SK-N-SH treated with all-trans-retinoic acid at 6 μM for 48 hours (cell line): ENCODE data around the gene UGT1A1.

Source experiments
- ATAC-seq: fragments of 200-7000 bp; cut with Tn5 transposase; 3 replicates; pipeline ENCODE4 v1.9.1; 2020; ENCODE audit warnings: mild to moderate bottlenecking, moderate library complexity
- ARNTL ChIP-seq: fragments of 450-650 bp; formaldehyde crosslinking; IDR thresholded peaks from 2 replicates; pipeline ENCODE4 v1.5.0; 2020; ENCODE audit warnings: low read depth, mild to moderate bottlenecking, moderate library complexity, borderline replicate concordance
- BACH2 ChIP-seq: fragments of 250-450 bp; sonication (Bioruptor Pico); IDR thresholded peaks from 2 replicates; pipeline ENCODE4 v1.9.0; 2021; ENCODE audit warnings: mild to moderate bottlenecking, borderline replicate concordance
- CREB5 ChIP-seq: fragments of 250-450 bp; sonication (Bioruptor Pico); IDR thresholded peaks from 2 replicates; pipeline ENCODE4 v1.5.1; 2020; ENCODE audit warnings: low read depth, mild to moderate bottlenecking, moderate library complexity
- CSDC2 ChIP-seq: fragments of 250-450 bp; sonication (Bioruptor Pico); IDR thresholded peaks from 2 replicates; pipeline ENCODE4 v1.5.0; 2020; ENCODE audit warnings: mild to moderate bottlenecking, moderate library complexity
- CSRNP3 ChIP-seq: fragments of 250-450 bp; sonication (Bioruptor Pico); IDR thresholded peaks from 2 replicates; pipeline ENCODE4 v1.5.1; 2021; ENCODE audit warnings: mild to moderate bottlenecking, moderate library complexity
- ESRRG ChIP-seq: fragments of 250-450 bp; sonication (Bioruptor Pico); IDR thresholded peaks from 2 replicates; pipeline ENCODE4 v1.6.1; 2021; ENCODE audit warnings: mild to moderate bottlenecking
- GLIS3 ChIP-seq: fragments of 250-450 bp; sonication (Bioruptor Pico); IDR thresholded peaks from 2 replicates; pipeline ENCODE4 v1.5.0; 2020; ENCODE audit warnings: mild to moderate bottlenecking, moderate library complexity
- ISL1 ChIP-seq: fragments of 250-450 bp; sonication (Bioruptor Pico); IDR thresholded peaks from 2 replicates; pipeline ENCODE4 v2.1.2; 2022; ENCODE audit warnings: mild to moderate bottlenecking, moderate library complexity
- OSR1 ChIP-seq: fragments of 250-450 bp; sonication (Bioruptor Pico); IDR thresholded peaks from 2 replicates; pipeline ENCODE4 v1.8.0; 2022; ENCODE audit warnings: moderate library complexity, mild to moderate bottlenecking, inconsistent platforms
- PATZ1 ChIP-seq: fragments of 250-450 bp; sonication (Bioruptor Pico); IDR thresholded peaks from 2 replicates; pipeline ENCODE4 v1.8.0; 2020; ENCODE audit warnings: mild to moderate bottlenecking, moderate library complexity, borderline replicate concordance
- POU6F1 ChIP-seq: fragments of 250-450 bp; sonication (Bioruptor Pico); IDR thresholded peaks from 2 replicates; pipeline ENCODE4 v1.8.0; 2021; ENCODE audit warnings: low read depth, mild to moderate bottlenecking, moderate library complexity, borderline replicate concordance
- PPARA ChIP-seq: fragments of 250-450 bp; sonication (Bioruptor Pico); IDR thresholded peaks from 2 replicates; pipeline ENCODE4 v1.5.0; 2020; ENCODE audit warnings: mild to moderate bottlenecking, borderline replicate concordance
- RARB ChIP-seq: fragments of 250-450 bp; sonication (Bioruptor Pico); IDR thresholded peaks from 2 replicates; pipeline ENCODE4 v1.8.0; 2021; ENCODE audit warnings: mild to moderate bottlenecking, moderate library complexity
- SNAI2 ChIP-seq: fragments of 250-450 bp; sonication (Bioruptor Pico); IDR thresholded peaks from 2 replicates; pipeline ENCODE4 v1.5.0; 2020; ENCODE audit warnings: mild to moderate bottlenecking, moderate library complexity
- TCF4 ChIP-seq: fragments of 250-450 bp; sonication (Bioruptor Pico); IDR thresholded peaks from 2 replicates; pipeline ENCODE4 v1.8.0; 2021; ENCODE audit warnings: mild to moderate bottlenecking, moderate library complexity, borderline replicate concordance
- TOX ChIP-seq: fragments of 250-450 bp; sonication (Bioruptor Pico); IDR thresholded peaks from 2 replicates; pipeline ENCODE4 v1.8.0; 2021; ENCODE audit warnings: mild to moderate bottlenecking, moderate library complexity, borderline replicate concordance
- ZFP30 ChIP-seq: fragments of 450-650 bp; formaldehyde crosslinking; IDR thresholded peaks from 2 replicates; pipeline ENCODE4 v1.5.0; 2022; ENCODE audit warnings: mild to moderate bottlenecking, moderate library complexity
- ZNF70 ChIP-seq: fragments of 450-650 bp; formaldehyde crosslinking; IDR thresholded peaks from 2 replicates; pipeline ENCODE4 v1.5.0; 2020; ENCODE audit warnings: mild to moderate bottlenecking, moderate library complexity
- ZNF8 ChIP-seq: fragments of 450-650 bp; formaldehyde crosslinking; IDR thresholded peaks from 2 replicates; pipeline ENCODE4 v1.5.0; 2020; ENCODE audit warnings: mild to moderate bottlenecking, moderate library complexity

UGT1A1 gene

GRCh38 chr2:233795735-233796171 is 35.7 kb downstream of the UGT1A1 start:
- TF ChIP-seq CREB5 (CRISPR knock-in tag): no peak
- no peak for TF ChIP-seq ARNTL (CRISPR knock-in tag)
- TF ChIP-seq ZNF70 (CRISPR knock-in tag): no peak
- TF ChIP-seq CSRNP3 (CRISPR knock-in tag): no peak
- TF ChIP-seq ISL1: no peak
- no peak for TF ChIP-seq BACH2 (CRISPR knock-in tag)
- TF ChIP-seq SNAI2: no peak
- no peak for TF ChIP-seq RARB
- no peak for TF ChIP-seq OSR1 (CRISPR knock-in tag)
- TF ChIP-seq POU6F1: no peak
- TF ChIP-seq PATZ1 (CRISPR knock-in tag): no peak
- no peak for TF ChIP-seq TOX (CRISPR knock-in tag)
- TF ChIP-seq ESRRG (CRISPR knock-in tag): no peak
- TF ChIP-seq CSDC2 (CRISPR knock-in tag): no peak
- TF ChIP-seq TCF4 (CRISPR knock-in tag): no peak
- no peak for ATAC-seq

DNA sequence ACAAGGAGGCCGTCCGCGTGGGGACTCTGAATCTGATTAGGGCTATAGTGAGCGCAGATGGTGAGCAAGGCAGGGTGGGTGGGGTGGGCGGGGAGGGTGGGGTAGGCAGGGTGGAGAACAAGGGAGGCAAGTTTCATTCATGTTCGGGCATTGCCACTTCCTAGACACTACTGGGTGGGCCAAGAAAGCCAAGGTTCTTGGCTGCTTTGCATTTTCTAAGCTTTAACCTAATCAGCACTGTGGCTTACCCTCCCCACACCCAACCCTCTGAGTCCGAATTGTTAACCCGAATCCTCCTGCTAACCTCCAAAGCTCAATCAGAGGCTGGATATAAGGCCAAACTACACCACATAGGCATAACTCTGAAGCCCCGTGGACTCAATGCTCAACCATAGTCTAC is 36.2 kb downstream of the UGT1A1 start:
- no peak for ATAC-seq
- TF ChIP-seq PATZ1 (CRISPR knock-in tag) (no peak), GLIS3 (no peak), PPARA (CRISPR knock-in tag) (no peak), OSR1 (CRISPR knock-in tag) (no peak), CREB5 (CRISPR knock-in tag) (no peak)
- TF ChIP-seq, all 23 proteins: peak for 0

DNA sequence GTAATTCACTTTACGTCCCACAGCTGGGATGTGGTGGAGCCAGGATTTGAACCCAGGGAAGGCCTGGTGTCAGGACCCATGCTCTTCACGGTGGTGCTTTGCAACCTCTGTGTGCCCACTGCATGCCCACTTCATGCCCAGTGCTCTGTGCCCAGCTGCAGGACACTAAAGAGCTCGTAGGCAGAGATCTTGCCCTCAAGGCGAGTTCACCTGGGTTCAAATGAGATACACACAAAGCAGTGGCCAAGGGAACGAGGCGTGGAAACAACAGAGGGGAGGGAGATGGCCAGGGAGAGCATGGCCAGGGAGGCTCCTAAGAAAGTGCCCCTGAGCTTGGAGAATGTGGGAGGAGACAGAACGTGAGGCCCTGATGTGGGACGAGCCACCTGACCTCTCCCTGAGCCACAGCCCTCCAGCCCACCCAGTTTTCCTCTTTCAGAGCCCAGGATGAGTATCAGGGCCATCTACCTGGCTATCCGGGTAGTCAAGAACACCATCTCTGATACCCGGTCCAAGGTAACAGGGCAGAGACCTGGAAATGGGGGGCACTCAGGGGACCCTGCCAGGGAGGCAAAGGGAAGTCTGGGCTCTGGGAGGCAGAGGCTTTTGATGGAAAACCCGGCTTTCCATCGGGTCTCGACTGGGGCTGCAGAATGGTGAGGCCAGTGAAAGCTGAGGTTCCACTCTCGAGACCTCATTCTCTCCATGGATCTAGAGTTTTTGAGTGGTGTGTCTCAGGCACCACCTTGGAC is 38.4 kb downstream of the UGT1A1 start:
- TF ChIP-seq ZNF8: no peak
- TF ChIP-seq TOX (CRISPR knock-in tag): no peak
- TF ChIP-seq ZFP30 (CRISPR knock-in tag): no peak
- TF ChIP-seq ARNTL (CRISPR knock-in tag): no peak
- TF ChIP-seq GLIS3: no peak
- TF ChIP-seq OSR1 (CRISPR knock-in tag): no peak
- ATAC-seq: no peak
